Tibial nerve (tissue), 3 donors: Measurements from ENCODE around the gene TBC1D4.

ENCODE experiments used
- CTCF ChIP-seq, 5 experiments: fragments of 200-600 bp in 3 of 5; fragments of 450-650 bp in 2 of 5; sonication (generic) in 3 of 5; IDR thresholded peaks; one replicate each; pipeline ENCODE4 v1.5.1; 2016 to 2019; ENCODE audit warnings: antibody characterized with exemption in 5 of 5, mild to moderate bottlenecking in 3 of 5, moderate library complexity in 2 of 5
- POLR2A ChIP-seq, 2 donors: fragments of 450-650 bp; IDR thresholded peaks; one replicate each; pipeline ENCODE4 v1.6.1; 2017; ENCODE audit warnings: antibody characterized with exemption in 2 of 2, mild to moderate bottlenecking in 2 of 2, moderate library complexity in 2 of 2

DNA sequence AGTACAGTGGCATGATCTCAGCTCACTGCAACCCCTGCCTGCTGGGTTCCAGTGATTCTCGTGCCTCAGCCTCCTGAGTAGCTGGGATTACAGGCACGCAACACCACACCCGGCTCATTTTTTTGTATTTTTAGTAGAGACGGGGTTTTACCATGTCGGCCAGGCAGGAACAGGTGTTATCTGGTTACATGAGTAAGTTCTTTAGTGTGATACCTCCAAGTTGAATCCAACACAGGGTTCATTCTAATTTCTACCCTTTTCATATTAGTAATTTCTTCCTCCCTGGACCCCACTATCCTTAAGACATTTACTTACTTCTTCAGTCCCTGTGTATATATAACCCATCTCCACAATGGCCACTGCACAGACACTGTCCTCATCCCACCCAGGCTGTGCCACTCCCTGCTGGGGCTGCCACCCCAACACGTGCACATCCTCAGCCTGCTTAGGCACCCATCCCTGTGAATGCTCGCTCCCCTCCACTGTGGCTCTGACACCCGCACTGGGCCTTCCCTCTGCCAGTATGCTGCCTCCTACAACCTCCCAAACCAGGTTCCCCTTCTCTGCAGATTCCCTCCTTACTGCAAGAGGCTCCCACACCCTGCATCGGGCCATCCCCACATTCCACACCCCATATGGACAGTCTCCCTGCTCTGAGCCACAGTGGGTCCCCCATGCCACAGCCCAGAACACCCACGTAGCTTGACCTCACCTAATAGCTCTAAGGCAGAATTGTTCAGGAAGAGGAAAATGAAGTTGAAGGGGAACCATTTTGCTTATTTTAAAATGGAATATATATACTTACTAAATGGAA, 147.1 kb downstream of the TBC1D4 start:
- TF ChIP-seq CTCF (IDR thresholded peaks at IDR 0.05) (no peak), POLR2A (IDR thresholded peaks at IDR 0.05) (no peak)
